ENCODE measurements around the gene FBP1.

The FBP1 gene

GRCh38 chr9:94639061-94639998 lies at the start of gene FBP1:
Gene FBP1, minus strand, starts transcription at chr9:94639518. Its CDS starts 208 bp downstream, at chr9:94639310.
- DNase-seq (ENCODE audit: low spot score) = no peak

DNA sequence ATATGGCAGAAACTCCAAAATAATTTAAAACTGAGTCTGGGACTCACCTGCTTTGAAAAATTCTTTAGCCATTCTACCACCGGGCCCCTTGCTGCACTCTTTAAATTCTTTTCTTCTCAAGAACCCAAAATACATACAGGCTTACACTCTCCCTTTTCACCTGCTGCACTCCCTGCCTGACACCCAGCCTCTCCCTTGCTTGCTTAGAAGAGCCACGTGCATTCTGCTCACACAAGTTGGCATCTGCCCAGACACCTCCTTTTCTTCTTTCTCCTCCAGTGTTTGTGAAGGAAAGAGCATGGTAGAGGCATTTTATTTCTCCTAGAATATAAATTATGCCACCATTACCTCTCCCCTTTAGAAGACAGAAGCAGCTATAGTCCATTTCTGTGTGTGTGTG lies 48.1 kb upstream of the FBP1 start:
- DNase-seq (ENCODE audit: low spot score) = no peak

DNA sequence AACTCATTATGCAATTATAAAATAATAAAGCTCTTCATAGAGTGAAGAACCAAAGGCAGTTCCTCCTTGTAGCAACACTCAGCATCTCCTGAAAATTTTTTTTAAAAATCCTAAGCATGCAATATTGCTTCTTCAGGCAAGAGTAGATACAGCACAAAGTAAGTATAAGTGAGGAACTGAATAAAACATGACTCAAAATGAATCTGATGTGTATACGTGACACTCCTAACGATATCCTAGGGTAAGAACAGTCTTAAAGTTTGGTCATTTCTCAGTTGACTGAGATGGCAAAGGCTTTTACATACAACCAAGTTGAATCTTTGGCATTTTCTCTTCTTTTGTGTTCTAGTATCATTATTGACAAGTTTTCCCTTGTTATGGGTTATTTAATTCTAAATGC lies 46.0 kb upstream of the FBP1 start:
- DNase-seq (ENCODE audit: low spot score) = no peak

DNA sequence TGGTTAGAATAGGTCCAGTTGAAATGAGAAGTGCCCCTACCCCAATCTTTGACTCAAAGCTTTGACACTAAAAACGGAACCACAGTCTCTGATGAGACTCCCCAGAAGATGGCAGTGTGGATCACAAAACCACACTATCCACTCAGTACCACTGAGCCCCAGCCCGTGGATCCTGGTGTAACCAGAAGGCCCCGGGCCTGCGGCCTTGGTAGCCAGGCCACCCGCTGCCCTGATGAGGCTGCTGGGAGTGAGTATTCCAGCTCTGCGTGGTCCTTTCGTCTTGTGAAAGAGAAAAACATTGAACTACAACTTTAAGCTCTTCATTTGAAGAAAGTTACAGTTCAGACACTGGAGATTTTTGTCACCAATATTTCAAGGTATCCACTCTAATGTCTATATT lies 42.2 kb upstream of the FBP1 start:
- peak; percentile 68 for DNase-seq (ENCODE audit: low spot score)

DNA sequence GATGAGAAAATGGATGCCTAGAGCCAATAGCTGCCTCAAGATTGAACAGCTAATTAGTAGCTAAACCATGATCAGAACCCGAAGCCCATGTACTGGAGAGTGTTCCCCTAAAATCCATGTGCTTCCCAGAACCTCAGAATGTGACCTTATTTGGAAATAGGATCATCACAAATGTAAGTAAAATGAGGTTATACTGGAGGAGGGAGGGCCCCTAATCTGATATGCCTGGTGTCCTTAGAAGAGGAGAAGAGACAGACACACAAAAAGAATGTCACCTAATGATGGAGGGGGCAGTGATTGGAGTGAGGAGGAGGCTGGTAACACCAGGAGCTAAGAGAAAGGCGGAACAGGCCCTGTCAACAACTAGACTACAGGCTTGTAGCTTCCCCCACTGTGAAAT lies 41.3 kb upstream of the FBP1 start:
- no peak for DNase-seq (ENCODE audit: low spot score)

GRCh38 chr9:94680020-94680419 lies 40.7 kb upstream of the FBP1 start:
- DNase-seq (ENCODE audit: low spot score) = no peak

GRCh38 chr9:94679587-94679986 lies 40.3 kb upstream of the FBP1 start:
- no peak for DNase-seq (ENCODE audit: low spot score)

DNA sequence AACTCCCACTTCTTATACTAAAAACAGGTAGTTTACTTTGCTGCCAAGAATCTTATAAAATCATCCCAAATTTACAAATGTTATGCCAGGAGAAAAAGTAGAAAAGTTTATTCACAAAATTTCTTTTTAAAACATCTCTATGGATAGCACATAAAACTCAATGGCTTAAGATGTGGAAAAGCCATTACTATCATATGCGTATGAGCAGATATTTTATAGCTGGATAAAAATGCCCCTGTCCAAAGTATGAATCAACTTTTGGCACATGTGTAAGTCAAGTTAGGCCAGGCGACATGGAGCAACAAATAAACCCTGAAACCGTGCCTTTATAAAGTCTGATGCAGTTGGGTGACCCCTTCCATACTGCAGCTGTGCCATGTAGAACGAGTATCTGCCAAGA lies 38.6 kb upstream of the FBP1 start:
- DNase-seq (ENCODE audit: low spot score) = no peak

DNA sequence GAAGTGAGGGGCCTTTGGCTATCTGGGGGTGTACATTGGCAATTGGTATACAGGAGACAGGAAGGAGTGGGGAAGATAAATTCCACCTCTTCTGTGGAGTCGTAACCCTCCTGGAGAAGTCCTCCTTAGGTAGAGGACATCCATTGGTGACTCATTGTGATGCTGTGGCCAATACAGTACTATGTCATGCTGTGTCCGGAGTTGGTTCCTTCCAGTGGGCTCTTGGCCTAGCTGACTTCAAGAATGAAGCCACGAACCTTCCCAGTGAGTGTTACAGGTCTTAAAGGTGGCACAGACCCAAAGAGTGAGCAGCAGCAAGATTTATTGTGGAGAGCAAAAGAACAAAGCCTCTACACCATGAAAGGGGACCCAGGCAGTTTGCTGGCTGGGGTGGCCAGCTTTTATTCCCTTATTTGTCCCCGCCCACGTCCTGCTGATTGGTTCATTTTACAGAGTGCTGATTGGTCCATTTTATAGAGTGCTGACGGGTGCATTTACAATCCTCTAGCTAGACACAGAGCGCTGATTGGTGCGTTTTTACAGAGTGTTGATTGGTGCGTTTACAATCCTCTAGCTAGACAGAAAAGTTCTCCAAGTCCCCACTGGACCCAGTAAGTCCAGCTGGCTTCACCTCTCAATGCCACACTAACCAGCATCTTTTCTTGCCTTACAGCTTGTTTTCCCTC lies 37.3 kb upstream of the FBP1 start:
- DNase-seq (ENCODE audit: low spot score) = no peak

DNA sequence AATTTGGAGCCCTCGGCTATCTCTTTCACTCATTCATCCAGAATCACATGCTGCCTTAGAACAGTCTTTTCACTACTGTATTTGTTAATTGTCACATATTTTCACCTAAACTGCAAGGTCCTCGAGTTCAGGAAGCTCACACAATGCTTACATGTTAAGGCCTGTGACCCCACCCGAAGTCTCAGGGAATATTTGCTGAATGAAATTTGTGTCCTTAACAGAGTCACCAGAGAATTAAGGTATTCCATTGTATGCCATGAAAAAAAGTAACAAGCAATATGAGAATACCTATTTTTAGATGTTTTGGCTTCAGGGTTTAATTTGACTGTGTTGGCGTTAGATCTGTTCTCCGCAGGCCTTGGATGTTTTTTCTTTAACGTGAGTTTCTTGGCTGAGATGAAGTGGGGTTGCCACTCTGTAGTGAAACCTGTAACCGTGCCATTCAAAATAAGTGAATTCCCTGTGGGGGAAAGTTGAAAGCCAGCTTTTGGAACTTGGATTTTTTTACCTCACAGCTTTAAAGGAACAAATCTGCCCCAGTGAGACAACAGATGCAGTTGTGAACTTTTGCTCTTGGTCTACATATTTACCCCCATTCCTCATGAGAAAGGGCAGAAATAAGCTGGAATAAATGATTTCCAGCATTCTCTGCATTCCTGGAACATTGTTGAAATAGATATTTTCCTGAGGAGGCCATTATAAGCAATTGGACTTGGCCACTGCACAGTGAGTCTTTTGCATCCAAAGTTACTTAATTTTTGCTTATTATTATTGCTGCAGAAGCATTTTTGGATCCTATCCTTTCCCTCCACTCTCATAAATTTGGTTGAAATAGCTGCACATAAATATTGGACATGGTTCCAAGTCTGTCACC lies 35.9 kb upstream of the FBP1 start:
- no peak for DNase-seq (ENCODE audit: low spot score)

DNA sequence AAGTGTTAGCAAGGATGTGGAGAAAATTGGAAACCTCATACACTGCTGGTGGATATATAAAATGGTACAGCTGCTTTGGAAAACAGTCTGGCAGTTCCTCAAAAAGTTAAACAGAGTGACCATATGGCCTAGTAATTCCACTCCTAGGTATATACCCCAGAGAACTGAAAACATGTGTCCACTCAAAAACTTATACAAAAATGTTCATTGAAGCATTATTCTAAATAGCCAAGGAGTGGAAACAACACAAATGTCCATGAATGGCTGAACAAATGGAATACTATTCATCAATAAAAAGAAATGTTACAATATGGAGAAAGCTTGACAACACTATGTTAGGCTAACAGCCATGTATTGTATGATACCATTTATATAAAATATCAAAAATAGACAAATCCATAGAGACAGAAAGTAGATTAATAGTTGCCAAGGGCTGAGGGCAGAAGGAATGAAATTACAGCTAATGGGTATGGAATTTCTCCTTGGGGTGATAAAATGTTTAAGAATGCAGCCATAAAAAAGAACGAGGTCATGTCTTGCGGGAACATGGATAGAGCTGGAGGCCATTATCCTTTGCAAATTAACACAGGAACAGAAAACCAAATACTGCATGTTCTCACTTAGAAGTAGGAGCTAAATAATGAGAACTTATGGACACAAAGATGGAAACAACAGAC lies 33.6 kb upstream of the FBP1 start:
- DNase-seq (ENCODE audit: low spot score) = peak; percentile 63

DNA sequence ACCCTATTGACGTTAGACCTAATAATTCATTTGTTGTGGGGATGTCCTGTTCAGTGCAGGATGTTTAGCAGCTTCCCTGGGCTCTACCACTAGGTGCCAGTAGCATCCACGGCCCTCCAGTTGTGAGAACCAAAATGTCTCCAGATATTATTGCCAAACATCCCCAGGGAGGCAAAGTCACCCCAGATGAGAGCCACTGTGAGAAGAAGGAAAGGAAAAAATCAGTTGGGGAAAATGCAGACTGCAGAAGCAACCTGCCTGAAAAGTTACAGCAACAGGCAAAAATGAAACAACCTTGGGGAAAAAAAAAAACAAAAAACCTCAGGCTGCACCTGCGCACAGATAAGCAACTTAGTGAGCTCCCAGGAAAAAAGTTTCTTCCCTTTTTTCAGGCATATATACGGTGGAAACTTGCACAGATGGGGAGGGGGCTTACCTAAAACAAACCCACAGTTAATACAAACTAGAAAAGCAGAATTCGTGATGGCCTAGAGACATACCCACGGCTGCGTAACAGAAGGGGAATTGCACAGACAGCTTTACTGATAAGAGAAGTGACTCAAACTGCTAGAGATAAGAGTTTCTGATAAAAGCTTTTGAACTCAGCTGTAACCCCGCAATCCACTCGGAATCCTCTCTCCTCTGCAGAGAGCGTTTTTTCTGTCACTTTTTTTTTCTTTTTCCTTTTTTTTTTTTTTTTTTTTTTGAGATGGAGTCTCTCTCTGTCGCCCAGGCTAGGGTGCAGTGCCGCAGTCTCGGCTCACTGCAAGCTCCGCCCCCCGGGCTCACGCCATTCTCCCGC lies 29.8 kb upstream of the FBP1 start:
- DNase-seq (ENCODE audit: low spot score) = peak; percentile 78

- no peak for DNase-seq (ENCODE audit: low spot score)
Measured at GRCh38 chr9:94668418-94668927, 29.2 kb upstream of the FBP1 start.

- DNase-seq (ENCODE audit: low spot score) = no peak
Measured at GRCh38 chr9:94666364-94667099, 27.2 kb upstream of the FBP1 start.

GRCh38 chr9:94665613-94666012 lies 26.3 kb upstream of the FBP1 start:
- no peak for DNase-seq (ENCODE audit: low spot score)

- DNase-seq (ENCODE audit: low spot score) = no peak
Measured at GRCh38 chr9:94664801-94665200, 25.5 kb upstream of the FBP1 start.

- DNase-seq (ENCODE audit: low spot score) = no peak
Measured at GRCh38 chr9:94663640-94664039, 24.3 kb upstream of the FBP1 start.

DNA sequence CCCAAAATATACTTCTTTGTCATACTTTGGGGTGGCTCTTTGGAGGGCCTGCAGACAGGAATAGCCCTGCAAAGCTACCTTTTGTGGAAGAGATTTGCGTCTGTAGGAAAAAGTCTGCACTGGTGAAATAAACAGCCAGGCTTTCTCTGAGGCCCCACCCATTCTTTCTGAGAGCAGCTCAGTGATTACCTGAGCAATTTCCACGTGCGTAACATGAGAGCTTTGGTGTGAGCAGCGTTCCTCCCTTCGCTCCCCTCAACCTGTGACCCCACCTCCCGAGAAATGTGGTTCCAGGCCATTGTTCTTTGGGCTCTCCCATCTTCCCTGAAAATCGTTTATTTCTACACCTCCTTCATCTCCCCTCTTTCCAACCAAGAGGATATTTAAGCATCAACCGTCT lies 23.8 kb upstream of the FBP1 start:
- no peak for DNase-seq (ENCODE audit: low spot score)

- DNase-seq (ENCODE audit: low spot score) = no peak
Measured at GRCh38 chr9:94657021-94657725, 17.9 kb upstream of the FBP1 start.

All from LoVo (cell line).